HuH-7 (cell line): ENCODE data around the gene CDON.
"Not testable (repeated sequence)": the region's sequence is repeated elsewhere in the genome, so short reads cannot be mapped to it uniquely, and the experiment has no call there.

Experiments used
- DNase-seq: peaks from one replicate; pipeline ENCODE4 v3.0.0; 2011; ENCODE audit warnings: low spot score

Gene CDON

DNA sequence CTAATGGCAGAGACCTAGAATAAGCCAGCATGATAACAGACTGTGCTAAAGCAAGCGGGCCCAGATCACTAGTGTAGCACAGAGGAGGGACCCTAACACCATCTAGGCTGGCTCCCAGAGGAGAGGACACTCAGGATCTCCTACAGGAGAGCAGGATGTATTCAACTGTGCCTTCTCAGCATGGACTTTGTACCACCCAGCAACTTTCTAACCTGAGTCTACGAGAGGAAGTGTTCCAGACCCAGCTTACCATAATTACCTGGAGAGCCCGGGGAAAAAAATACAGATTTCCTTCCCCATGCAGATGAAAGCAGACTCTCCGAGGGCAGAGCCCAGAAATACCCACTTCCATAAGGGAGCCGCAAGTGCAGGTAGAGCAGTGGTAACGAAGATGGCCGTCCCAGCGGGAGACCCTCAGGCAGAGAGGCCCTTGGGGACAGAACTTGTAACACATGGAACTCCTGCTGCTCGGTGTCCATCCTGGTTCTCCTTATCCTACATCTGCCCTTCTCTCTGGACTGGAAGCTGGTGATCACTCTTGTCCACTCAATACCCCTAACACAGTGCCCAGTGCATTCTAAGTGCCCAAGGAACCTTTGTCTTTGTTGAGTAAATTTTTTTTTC is 138.2 kb downstream of the CDON start:
- no peak for DNase-seq

DNA sequence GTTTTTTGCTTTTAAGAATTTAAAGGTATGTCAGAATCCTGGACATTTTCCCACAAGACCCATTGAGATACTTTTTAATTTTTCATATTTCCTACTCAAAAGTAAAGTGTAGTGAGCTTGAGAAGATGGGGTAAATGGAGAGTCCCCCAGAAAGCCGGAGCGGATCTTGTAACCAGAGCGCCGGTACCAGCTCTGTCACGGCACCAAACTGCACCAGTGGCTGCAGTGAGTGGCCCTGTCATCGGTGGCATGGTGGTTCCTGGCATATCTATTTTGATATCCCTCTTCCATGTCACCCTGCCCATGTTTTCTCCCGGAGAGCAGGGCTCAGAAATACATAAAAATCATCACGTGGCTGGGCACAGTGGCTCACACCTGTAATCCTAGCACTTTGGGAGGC is 139.0 kb downstream of the CDON start:
- no peak for DNase-seq

DNA sequence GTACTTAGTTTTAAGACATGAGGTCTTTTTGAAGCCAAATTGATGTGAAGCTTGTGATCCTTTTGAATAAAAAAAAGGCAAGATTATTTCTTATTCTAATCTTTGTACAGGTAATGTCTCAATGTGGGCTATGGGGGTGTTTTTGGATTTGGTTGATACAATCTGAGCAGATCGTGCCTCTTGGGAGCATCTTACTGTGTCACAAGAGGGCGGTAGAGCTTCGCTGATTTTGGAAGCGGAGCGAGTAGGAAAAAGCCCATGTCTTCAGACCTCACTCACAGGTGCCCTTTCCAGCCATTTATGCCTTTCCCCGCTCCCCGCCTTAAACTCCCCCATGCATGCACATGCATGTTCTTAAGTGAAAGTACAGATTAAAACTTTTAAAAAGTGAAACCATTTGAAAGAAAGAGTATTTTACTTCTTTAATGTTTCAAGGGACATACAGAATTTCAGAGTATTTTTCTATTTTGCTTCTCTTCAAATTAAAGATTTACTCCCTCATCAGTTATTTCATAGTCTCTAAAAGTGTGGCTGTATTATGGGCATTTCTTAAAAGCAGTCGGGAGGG is 139.6 kb downstream of the CDON start:
- DNase-seq = peak; percentile 65

DNA sequence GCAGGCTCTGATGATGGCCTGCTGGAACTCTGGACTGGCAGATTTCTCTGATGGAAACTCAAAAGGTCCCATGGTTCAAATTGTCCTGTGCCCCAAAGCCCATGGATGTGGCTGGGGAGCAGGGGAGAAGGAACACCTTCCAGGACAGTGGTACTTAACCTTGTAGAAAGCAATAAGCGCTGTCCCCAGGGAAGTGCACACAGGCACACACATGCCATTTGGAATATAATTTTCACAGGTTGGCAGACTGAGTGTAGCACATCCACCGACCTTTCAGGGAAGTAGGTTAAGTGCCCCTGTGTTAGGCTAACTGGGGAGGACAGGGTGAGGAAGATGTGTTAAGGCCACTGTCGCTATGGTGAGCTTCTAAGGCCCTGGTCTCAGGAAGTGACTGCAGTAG is 140.5 kb downstream of the CDON start:
- DNase-seq = no peak

DNA sequence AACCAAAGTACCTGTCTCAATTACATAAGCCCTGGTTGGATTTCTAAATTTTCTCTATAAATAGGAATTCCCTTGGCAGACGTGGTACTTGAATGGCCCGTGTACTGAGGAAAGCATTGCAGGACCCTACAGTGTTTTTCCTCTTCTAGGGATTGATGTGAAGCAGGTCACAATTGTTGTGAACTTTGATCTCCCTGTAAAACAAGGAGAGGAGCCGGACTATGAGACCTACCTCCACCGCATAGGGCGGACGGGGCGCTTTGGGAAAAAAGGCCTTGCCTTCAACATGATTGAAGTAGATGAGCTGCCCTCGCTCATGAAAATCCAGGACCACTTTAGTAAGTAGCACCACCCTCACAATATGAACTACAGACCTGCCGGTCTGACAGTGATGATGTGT is 141.6 kb downstream of the CDON start:
- DNase-seq = no peak

DNA sequence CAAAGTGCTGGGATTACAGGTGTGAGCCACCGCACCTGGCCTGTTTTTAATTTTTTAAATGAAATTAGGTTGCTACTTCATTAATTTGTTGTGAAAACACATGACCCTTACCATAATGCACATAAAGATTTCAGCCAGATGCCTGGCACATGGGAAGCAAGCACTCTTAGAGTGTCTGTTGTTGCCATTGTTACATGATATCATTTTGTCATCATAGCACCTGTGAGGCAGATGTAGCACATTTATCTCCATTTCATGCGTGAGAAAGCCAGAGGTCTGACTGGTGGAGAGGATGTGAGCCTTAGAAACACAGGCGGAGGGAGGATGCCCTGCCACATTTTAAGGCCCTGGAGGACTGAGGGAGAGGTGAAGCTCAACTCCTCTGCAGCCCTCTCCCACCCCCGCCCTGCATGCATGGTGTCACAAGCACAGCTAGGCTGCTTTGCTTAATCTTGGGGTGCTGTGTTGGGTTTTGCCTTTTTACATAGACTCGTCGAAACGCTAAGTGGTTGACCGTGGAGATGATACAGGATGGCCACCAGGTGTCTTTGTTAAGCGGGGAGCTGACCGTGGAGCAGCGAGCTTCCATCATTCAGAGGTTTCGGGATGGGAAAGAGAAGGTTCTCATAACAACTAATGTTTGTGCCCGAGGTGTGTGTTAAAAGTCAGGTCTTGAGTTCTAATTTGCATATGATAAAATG is 144.4 kb downstream of the CDON start:
- no peak for DNase-seq

DNA sequence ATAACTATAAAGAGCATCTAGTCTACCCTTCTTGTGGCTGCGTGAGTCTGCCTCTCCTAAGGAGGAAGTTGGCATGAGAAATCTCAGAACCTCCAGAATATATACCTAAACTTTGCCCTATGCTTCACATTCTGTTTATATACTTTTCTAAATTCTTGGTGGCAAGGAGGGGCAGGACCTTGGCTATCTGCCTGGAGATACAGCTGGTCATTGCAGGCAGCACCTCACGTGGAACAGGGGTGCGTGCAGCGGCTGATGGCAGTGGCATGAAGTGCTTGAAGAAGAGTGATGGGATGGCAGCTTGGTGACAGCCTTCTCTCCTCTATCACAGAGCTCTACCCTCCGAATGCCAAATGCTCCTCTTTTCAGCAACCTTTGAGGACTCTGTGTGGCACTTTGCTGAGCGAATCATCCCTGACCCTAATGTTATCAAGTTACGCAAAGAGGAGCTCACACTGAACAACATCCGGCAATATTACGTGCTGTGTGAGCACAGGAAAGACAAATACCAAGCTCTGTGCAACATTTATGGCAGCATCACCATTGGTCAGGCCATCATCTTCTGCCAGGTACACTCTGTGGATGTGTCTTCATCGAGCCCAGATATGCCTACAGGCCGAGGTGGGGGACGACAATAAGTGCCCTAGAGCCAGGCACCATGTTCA is 145.9 kb downstream of the CDON start:
- DNase-seq = no peak

DNA sequence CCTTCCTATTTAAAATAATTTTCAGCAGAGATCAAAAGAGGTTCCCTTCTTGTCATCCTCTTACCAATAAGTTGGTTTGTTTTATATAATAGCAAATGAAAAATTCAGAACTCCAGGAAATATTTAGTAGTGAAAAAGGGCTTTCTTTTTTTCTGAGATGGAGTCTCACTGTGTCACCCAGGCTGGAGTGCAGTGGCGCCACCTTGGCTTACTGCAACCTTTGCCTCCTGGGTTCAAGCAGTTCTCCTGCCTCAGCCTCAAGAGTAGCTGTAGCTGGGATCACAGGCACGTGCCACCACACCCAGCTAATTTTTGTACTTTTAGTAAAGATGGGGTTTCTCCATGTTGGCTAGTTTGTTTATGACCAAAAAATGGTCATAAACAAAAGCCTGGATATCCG is 148.1 kb downstream of the CDON start:
- DNase-seq = not testable (repeated sequence)

DNA sequence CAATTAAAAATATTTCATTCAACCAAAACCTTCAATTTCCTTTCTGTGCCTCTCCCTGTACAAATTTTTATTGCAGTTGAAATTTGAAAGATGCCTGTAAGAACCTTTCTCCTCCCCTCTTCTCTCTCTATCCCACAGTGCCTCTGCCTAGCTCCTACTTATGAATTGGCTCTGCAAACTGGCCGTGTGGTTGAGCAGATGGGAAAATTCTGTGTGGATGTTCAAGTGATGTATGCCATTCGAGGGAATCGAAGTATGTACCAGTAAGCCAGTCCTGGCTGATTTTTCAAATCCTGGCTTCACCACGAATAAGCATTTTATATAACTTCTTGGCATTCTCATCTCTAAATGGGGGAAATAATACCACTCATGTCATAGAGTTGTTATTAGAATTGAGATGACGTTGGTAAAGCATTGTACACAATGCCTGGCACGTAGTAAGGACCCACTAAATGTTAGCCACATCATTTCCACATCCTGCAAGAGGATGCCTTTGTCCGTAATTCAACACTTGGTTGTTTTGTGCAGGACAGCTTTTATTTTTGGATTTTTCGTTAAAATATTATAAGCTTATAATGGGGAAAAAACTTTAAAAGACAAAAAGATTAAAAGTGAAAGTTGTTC is 152.3 kb downstream of the CDON start:
- DNase-seq = no peak
